Fibroblast of lung (primary cell): ENCODE measurements around the gene CATSPERD. TPM values are rescaled to one million over a fixed set of nuclear protein-coding genes. Genes with fewer than 3 reads are reported as not detected.

ENCODE experiments used
- DNase-seq, 2 donors: peaks; one replicate each; pipeline versions ENCODE4 v3.0.0 to v3.0.0-alpha.2; 2010; ENCODE audit warnings: low read depth in 2 of 2
- H2AFZ ChIP-seq: 2 replicates; pipeline ENCODE4 v1.5.1; 2012; ENCODE audit warnings: low read length, control low read depth, inconsistent platforms
- H3K27ac ChIP-seq: 2 replicates; pipeline ENCODE4 v1.5.1; 2011; ENCODE audit warnings: low read length, control low read depth; ENCODE audit not compliant: insufficient read depth
- H3K27me3 ChIP-seq: 2 replicates; pipeline ENCODE4 v1.5.1; 2011; ENCODE audit warnings: mild to moderate bottlenecking, low read length; ENCODE audit not compliant: control insufficient read depth, insufficient read depth
- H3K36me3 ChIP-seq: 2 replicates; pipeline ENCODE4 v1.5.1; 2011; ENCODE audit warnings: low read length; ENCODE audit not compliant: control insufficient read depth, insufficient read depth
- H3K4me1 ChIP-seq: 2 replicates; pipeline ENCODE4 v1.5.1; 2011; ENCODE audit warnings: low read length; ENCODE audit not compliant: control insufficient read depth, insufficient read depth; ENCODE audit errors: extremely low read depth
- H3K4me2 ChIP-seq: 2 replicates; pipeline ENCODE4 v1.5.1; 2011; ENCODE audit warnings: low read length, control low read depth; ENCODE audit not compliant: insufficient read depth; ENCODE audit errors: extremely low read depth
- H3K4me3 ChIP-seq, 4 experiments: fragments of 200-600 bp in 1 of 4; sonication (generic) in 1 of 4; replicated peaks in 1 of 4; 2 replicates each; pipeline ENCODE4 v1.5.1; 2011 to 2016; ENCODE audit warnings: low read length in 4 of 4, low read depth in 3 of 4, mild to moderate bottlenecking in 3 of 4, control low read depth in 2 of 4, inconsistent platforms in 1 of 4, mixed read lengths in 1 of 4; ENCODE audit not compliant: insufficient read depth in 1 of 4; ENCODE audit errors: control extremely low read depth in 1 of 4
- H3K79me2 ChIP-seq: 2 replicates; pipeline ENCODE4 v1.5.1; 2012; ENCODE audit warnings: mild to moderate bottlenecking, low read length, inconsistent platforms; ENCODE audit not compliant: control insufficient read depth, insufficient read depth
- H3K9ac ChIP-seq: 2 replicates; pipeline ENCODE4 v1.5.1; 2011; ENCODE audit warnings: mild to moderate bottlenecking, low read length, control low read depth; ENCODE audit not compliant: insufficient read depth
- H3K9me3 ChIP-seq: 2 replicates; pipeline ENCODE4 v1.5.1; 2012; ENCODE audit warnings: low read depth, low read length; ENCODE audit not compliant: control insufficient read depth, insufficient read depth
- H4K20me1 ChIP-seq: 2 replicates; pipeline ENCODE4 v1.5.1; 2011; ENCODE audit warnings: low read length; ENCODE audit not compliant: control insufficient read depth, insufficient read depth; ENCODE audit errors: extremely low read depth
- CTCF ChIP-seq, 2 donors: IDR thresholded peaks in 1 of 2; conservative IDR thresholded peaks in 1 of 2; 1 replicate in 1 of 2; 2 replicates in 1 of 2; pipeline ENCODE4 v1.5.1; 2011 to 2012; ENCODE audit warnings: low read length in 2 of 2, control low read depth in 1 of 2, inconsistent platforms in 1 of 2, low read depth in 1 of 2, mild to moderate bottlenecking in 1 of 2
- EZH2 ChIP-seq: IDR thresholded peaks from 2 replicates; pipeline ENCODE4 v1.5.1; 2012; ENCODE audit warnings: low read length, control low read depth, mild to moderate bottlenecking; ENCODE audit errors: missing control alignments
- polyA plus RNA-seq, 2 donors: library from polyadenylated mRNA; depleted of rRNA in 1 of 2; stranded (reverse) in 1 of 2; unstranded in 1 of 2; fragments of >200 nt; gene quantifications; 2 replicates each; pipeline ENCODE4 v1.2.1, GENCODE V29; 2011 to 2012; ENCODE audit warnings: missing spikeins in 1 of 2
- total RNA-seq: library from RNA; depleted of rRNA; stranded (reverse); fragments of >200 nt; gene quantifications from 2 replicates; pipeline ENCODE4 v1.2.1, GENCODE V29; 2014

The CATSPERD gene
- total and polyA plus RNA-seq, 2 donors (not counting 1 experiment from before 2014, with no cell fraction given) = not detected

- Histone ChIP-seq H3K27ac (no peak overlapping the region), H2AFZ (no peak overlapping the region), H3K4me1 (no peaks in the 10 kb centered on the region), H3K27me3 (peaks cover 9% of the 10 kb centered on the region), H3K4me2 (no peak overlapping the region), H3K9me3 (no peaks in the 10 kb centered on the region), H3K9ac (no peak overlapping the region), H3K79me2 (no peaks in the 10 kb centered on the region), H3K36me3 (no peaks in the 10 kb centered on the region), H3K4me3 (no peak overlapping the region), H4K20me1 (no peaks in the 10 kb centered on the region)
- DNase-seq = no peak
- TF ChIP-seq EZH2 (no peak), CTCF (conservative IDR thresholded peaks at IDR 0.05 in 1 of 2, IDR thresholded peaks at IDR 0.05 in 1 of 2; ENCODE audit: low read depth in 1 of 2, low read length in 2 of 2) (no peak)
Observed at GRCh38 chr19:5811117-5811516, 90.7 kb downstream of the CATSPERD start.

GRCh38 chr19:5814123-5814851, 93.8 kb downstream of the CATSPERD start:
- H3K27me3 ChIP-seq = peaks cover 4% of the 10 kb centered on the region
- no peaks in the 10 kb centered on the region for H3K36me3 ChIP-seq
- H3K9me3 ChIP-seq = no peaks in the 10 kb centered on the region
- H3K4me2 ChIP-seq = no peak overlapping the region
- H3K4me3 ChIP-seq = no peak overlapping the region
- DNase-seq = no peak
- H4K20me1 ChIP-seq = no peaks in the 10 kb centered on the region
- H3K9ac ChIP-seq = no peak overlapping the region
- H2AFZ ChIP-seq = no peak overlapping the region
- no peaks in the 10 kb centered on the region for H3K4me1 ChIP-seq
- H3K79me2 ChIP-seq = no peaks in the 10 kb centered on the region
- H3K27ac ChIP-seq = no peak overlapping the region
- no peak for TF ChIP-seq CTCF (conservative IDR thresholded peaks at IDR 0.05 in 1 of 2, IDR thresholded peaks at IDR 0.05 in 1 of 2; ENCODE audit: low read depth in 1 of 2, low read length in 2 of 2)
- no peak for TF ChIP-seq EZH2

- H3K27me3 ChIP-seq = peaks cover 4% of the 10 kb centered on the region
- no peaks in the 10 kb centered on the region for H3K79me2 ChIP-seq
- no peak overlapping the region for H3K4me2 ChIP-seq
- no peaks in the 10 kb centered on the region for H4K20me1 ChIP-seq
- H3K27ac ChIP-seq = no peak overlapping the region
- no peaks in the 10 kb centered on the region for H3K36me3 ChIP-seq
- H3K9me3 ChIP-seq = no peaks in the 10 kb centered on the region
- no peak overlapping the region for H3K9ac ChIP-seq
- H3K4me3 ChIP-seq = no peak overlapping the region
- DNase-seq = no peak
- no peak overlapping the region for H2AFZ ChIP-seq
- no peak for TF ChIP-seq CTCF (conservative IDR thresholded peaks at IDR 0.05 in 1 of 2, IDR thresholded peaks at IDR 0.05 in 1 of 2; ENCODE audit: low read depth in 1 of 2, low read length in 2 of 2)
- TF ChIP-seq EZH2 = no peak
- H3K4me1 ChIP-seq = no peaks in the 10 kb centered on the region
Observed at GRCh38 chr19:5814852-5815246, 94.4 kb downstream of the CATSPERD start.
